Glutamatergic neuron (in vitro differentiated cells): ENCODE measurements around the gene TCEA2. TPM values are rescaled to one million over a fixed set of nuclear protein-coding genes. Genes with fewer than 3 reads are reported as not detected.

Experiments used
- DNase-seq: peaks from one replicate; pipeline ENCODE4 v3.0.0; 2022
- H3K27ac Mint-ChIP-seq: one replicate; pipeline ENCODE4 v1.8.0; 2020; ENCODE audit warnings: mild to moderate bottlenecking, mixed read lengths, inconsistent platforms; ENCODE audit not compliant: unreplicated experiment
- H3K27me3 Mint-ChIP-seq: one replicate; pipeline ENCODE4 v1.8.0; 2020; ENCODE audit warnings: mild to moderate bottlenecking, moderate library complexity, mixed read lengths, inconsistent platforms; ENCODE audit not compliant: unreplicated experiment
- H3K36me3 Mint-ChIP-seq: one replicate; pipeline ENCODE4 v1.8.0; 2020; ENCODE audit warnings: mild to moderate bottlenecking, mixed read lengths, inconsistent platforms; ENCODE audit not compliant: unreplicated experiment
- H3K4me1 Mint-ChIP-seq: one replicate; pipeline ENCODE4 v1.8.0; 2020; ENCODE audit warnings: mild to moderate bottlenecking, low read depth, mixed read lengths, inconsistent platforms; ENCODE audit not compliant: unreplicated experiment
- H3K4me3 Mint-ChIP-seq: one replicate; pipeline ENCODE4 v1.8.0; 2020; ENCODE audit warnings: mild to moderate bottlenecking, mixed read lengths, inconsistent platforms; ENCODE audit not compliant: unreplicated experiment
- H3K9me3 Mint-ChIP-seq: one replicate; pipeline ENCODE4 v1.8.0; 2020; ENCODE audit warnings: mild to moderate bottlenecking, moderate library complexity, mixed read lengths, inconsistent platforms; ENCODE audit not compliant: unreplicated experiment
- CTCF ChIP-seq: fragments of 200-600 bp; sonication (generic); IDR thresholded peaks from one replicate; pipeline ENCODE4 v1.5.0; 2021; ENCODE audit not compliant: partially characterized antibody, unreplicated experiment
- total RNA-seq: library from RNA; stranded (reverse); fragmentation: NEBNext Ultra II Directional; extraction: Animal tissue kit (Norgen Biotek cat#: 25700); gene quantifications from one replicate; pipeline ENCODE4 v1.2.1, GENCODE V29; 2021; ENCODE audit not compliant: unreplicated experiment

The TCEA2 gene
- total RNA-seq, 1 donor from 2014 or later = 102 TPM

GRCh38 chr20:64069614-64070243, 6.7 kb downstream of the TCEA2 start:
- no peak overlapping the region for H3K27ac Mint-ChIP-seq
- H3K4me3 Mint-ChIP-seq = no peak overlapping the region
- no peaks in the 10 kb centered on the region for H3K36me3 Mint-ChIP-seq
- H3K4me1 Mint-ChIP-seq = peaks cover under 1% of the 10 kb centered on the region
- no peaks in the 10 kb centered on the region for H3K9me3 Mint-ChIP-seq
- peak; percentile 74 for DNase-seq
- TF ChIP-seq CTCF = peak; percentile 85
- H3K27me3 Mint-ChIP-seq = peaks cover 1% of the 10 kb centered on the region

- no peak for DNase-seq
- H3K36me3 Mint-ChIP-seq = no peaks in the 10 kb centered on the region
- no peak overlapping the region for H3K27ac Mint-ChIP-seq
- peaks cover 1% of the 10 kb centered on the region for H3K27me3 Mint-ChIP-seq
- no peaks in the 10 kb centered on the region for H3K9me3 Mint-ChIP-seq
- no peaks in the 10 kb centered on the region for H3K4me1 Mint-ChIP-seq
- H3K4me3 Mint-ChIP-seq = no peak overlapping the region
- no peak for TF ChIP-seq CTCF
Observed at GRCh38 chr20:64070244-64070993, 7.4 kb downstream of the TCEA2 start.

- TF ChIP-seq CTCF = no peak
- no peaks in the 10 kb centered on the region for H3K36me3 Mint-ChIP-seq
- H3K27me3 Mint-ChIP-seq = peaks cover 1% of the 10 kb centered on the region
- no peaks in the 10 kb centered on the region for H3K4me1 Mint-ChIP-seq
- no peak for DNase-seq
- H3K27ac Mint-ChIP-seq = no peak overlapping the region
- no peak overlapping the region for H3K4me3 Mint-ChIP-seq
- H3K9me3 Mint-ChIP-seq = no peaks in the 10 kb centered on the region
Observed at GRCh38 chr20:64071341-64072332, 8.6 kb downstream of the TCEA2 start.

- Mint-ChIP-seq H3K4me3 (no peak overlapping the region), H3K9me3 (no peaks in the 10 kb centered on the region), H3K27me3 (peaks cover 1% of the 10 kb centered on the region), H3K27ac (no peak overlapping the region), H3K36me3 (no peaks in the 10 kb centered on the region), H3K4me1 (no peaks in the 10 kb centered on the region)
- TF ChIP-seq CTCF = no peak
- no peak for DNase-seq
Observed at GRCh38 chr20:64072498-64073063, 9.6 kb downstream of the TCEA2 start.
